CD14-positive monocyte (primary cell): ENCODE results near the gene OXCT1. TPM values are rescaled to one million over a fixed set of nuclear protein-coding genes. Genes with fewer than 3 reads are reported as not detected.

Experiments used
- DNase-seq, 3 donors: peaks; one replicate each; pipeline ENCODE4 v3.0.0-alpha.2; 2011 to 2022
- H2AFZ ChIP-seq: 2 replicates; pipeline ENCODE4 v1.6.0; 2012; ENCODE audit warnings: mild to moderate bottlenecking, low read depth, low read length, inconsistent platforms; ENCODE audit not compliant: insufficient read depth, poor library complexity, severe bottlenecking
- H3K27ac ChIP-seq, 2 donors: 1 replicate in 1 of 2; 2 replicates in 1 of 2; pipeline ENCODE4 v1.5.1; 2012 to 2013; ENCODE audit warnings: low read length in 2 of 2, control low read depth in 1 of 2, inconsistent platforms in 1 of 2, low read depth in 1 of 2, mild to moderate bottlenecking in 1 of 2
- H3K27me3 ChIP-seq, 2 donors: one replicate each; pipeline versions ENCODE4 v1.6.0 to v1.6.1; 2011 to 2013; ENCODE audit warnings: low read length in 2 of 2; ENCODE audit not compliant: control insufficient read depth in 2 of 2, insufficient read depth in 2 of 2
- H3K36me3 ChIP-seq, 2 donors: replicated peaks in 1 of 2; 1 replicate in 1 of 2; 2 replicates in 1 of 2; pipeline versions ENCODE4 v1.5.1 to v1.6.1; 2012 to 2013; ENCODE audit warnings: low read length in 2 of 2, control low read depth in 1 of 2, inconsistent platforms in 1 of 2, mild to moderate bottlenecking in 1 of 2; ENCODE audit not compliant: insufficient read depth in 2 of 2, control insufficient read depth in 1 of 2
- H3K4me1 ChIP-seq, 2 donors: 1 replicate in 1 of 2; 2 replicates in 1 of 2; pipeline versions ENCODE4 v1.5.1 to v1.6.1; 2012 to 2013; ENCODE audit warnings: low read length in 2 of 2, control low read depth in 1 of 2, inconsistent platforms in 1 of 2, mild to moderate bottlenecking in 1 of 2, moderate library complexity in 1 of 2; ENCODE audit not compliant: insufficient read depth in 2 of 2, control insufficient read depth in 1 of 2
- H3K4me2 ChIP-seq: replicated peaks from 2 replicates; pipeline ENCODE3; 2012; ENCODE audit warnings: low read length, moderate library complexity, mild to moderate bottlenecking; ENCODE audit not compliant: poor library complexity, severe bottlenecking; ENCODE audit errors: extremely low read depth
- H3K4me3 ChIP-seq, 3 experiments: fragments of 200-600 bp in 1 of 3; sonication (generic) in 1 of 3; replicated peaks in 1 of 3; 1 replicate in 2 of 3; 2 replicates in 1 of 3; pipeline ENCODE4 v1.5.1; 2011 to 2013; ENCODE audit warnings: low read length in 3 of 3, mild to moderate bottlenecking in 3 of 3, control low read depth in 2 of 3, low read depth in 2 of 3, inconsistent platforms in 1 of 3, moderate library complexity in 1 of 3
- H3K79me2 ChIP-seq: 2 replicates; pipeline ENCODE4 v1.6.0; 2012; ENCODE audit warnings: mild to moderate bottlenecking, control low read depth, inconsistent platforms, low read length, moderate library complexity; ENCODE audit not compliant: insufficient read depth
- H3K9ac ChIP-seq: 2 replicates; pipeline ENCODE4 v1.6.0; 2017; ENCODE audit warnings: low read length, mild to moderate bottlenecking; ENCODE audit not compliant: insufficient read depth, poor library complexity, severe bottlenecking
- H3K9me3 ChIP-seq, 2 donors: replicated peaks in 1 of 2; 1 replicate in 1 of 2; 2 replicates in 1 of 2; pipeline versions ENCODE4 v1.5.1 to v1.6.1; 2012 to 2013; ENCODE audit warnings: low read length in 2 of 2, control low read depth in 1 of 2; ENCODE audit not compliant: control insufficient read depth in 1 of 2, insufficient read depth in 1 of 2
- H4K20me1 ChIP-seq: 2 replicates; pipeline ENCODE4 v1.6.0; 2012; ENCODE audit warnings: mild to moderate bottlenecking, low read length, control low read depth, moderate library complexity; ENCODE audit not compliant: insufficient read depth
- H3K27ac Mint-ChIP-seq, 7 donors: one replicate each; pipeline ENCODE4 v1.8.0; 2020; ENCODE audit warnings: mild to moderate bottlenecking in 7 of 7, mixed read lengths in 7 of 7, moderate library complexity in 6 of 7, inconsistent platforms in 2 of 7
- H3K27me3 Mint-ChIP-seq, 3 donors: one replicate each; pipeline ENCODE4 v1.8.0; 2021 to 2022; ENCODE audit warnings: low read depth in 3 of 3, mild to moderate bottlenecking in 3 of 3, mixed read lengths in 3 of 3, moderate library complexity in 3 of 3, inconsistent platforms in 1 of 3
- H3K36me3 Mint-ChIP-seq, 2 donors: one replicate each; pipeline ENCODE4 v1.8.0; 2020; ENCODE audit warnings: mixed read lengths in 2 of 2, inconsistent platforms in 1 of 2, mild to moderate bottlenecking in 1 of 2
- H3K4me1 Mint-ChIP-seq: one replicate; pipeline ENCODE4 v1.8.0; 2020; ENCODE audit warnings: mild to moderate bottlenecking, mixed read lengths
- H3K4me3 Mint-ChIP-seq, 2 donors: one replicate each; pipeline ENCODE4 v1.8.0; 2020; ENCODE audit warnings: mild to moderate bottlenecking in 2 of 2, mixed read lengths in 2 of 2, moderate library complexity in 1 of 2
- H3K9me3 Mint-ChIP-seq, 7 donors: one replicate each; pipeline ENCODE4 v1.8.0; 2020 to 2022; ENCODE audit warnings: mixed read lengths in 7 of 7, mild to moderate bottlenecking in 6 of 7, moderate library complexity in 6 of 7, inconsistent platforms in 2 of 7
- WGBS: methylation state at CpG from one replicate; pipeline ENCODE4 v1.1.5; 2013; ENCODE audit warnings: missing lambda C conversion rate; ENCODE audit not compliant: insufficient coverage; 5-methylcytosine and 5-hydroxymethylcytosine counted together
- intact Hi-C, 2 donors: fragments of 100-400 bp; cut with micrococcal nuclease; formaldehyde crosslinking; loops; one replicate each; pipeline versions ENCODE4 v1.15.0 to v1.15.1; 2023
- polyA plus RNA-seq, 3 donors: library from polyadenylated mRNA; depleted of rRNA in 1 of 3; unstranded in 2 of 3; stranded (reverse) in 1 of 3; fragments of 300-500 nt in 2 of 3; fragments of >200 nt in 1 of 3; fragmentation: Illumina TruSeq in 2 of 3; gene quantifications; 1 replicate in 2 of 3; 2 replicates in 1 of 3; pipeline ENCODE4 v1.2.3, GENCODE V29; 2012 to 2021
- TF ChIP-seq, protein P1 (sequence below): fragments of 200-600 bp; IDR thresholded peaks from one replicate; pipeline ENCODE4 v1.8.0; 2022; ENCODE audit warnings: antibody characterized with exemption, mild to moderate bottlenecking

OXCT1 gene
- polyA plus RNA-seq, 3 donors, result 1.3 to 3.4 (median 1.9) TPM

DNA sequence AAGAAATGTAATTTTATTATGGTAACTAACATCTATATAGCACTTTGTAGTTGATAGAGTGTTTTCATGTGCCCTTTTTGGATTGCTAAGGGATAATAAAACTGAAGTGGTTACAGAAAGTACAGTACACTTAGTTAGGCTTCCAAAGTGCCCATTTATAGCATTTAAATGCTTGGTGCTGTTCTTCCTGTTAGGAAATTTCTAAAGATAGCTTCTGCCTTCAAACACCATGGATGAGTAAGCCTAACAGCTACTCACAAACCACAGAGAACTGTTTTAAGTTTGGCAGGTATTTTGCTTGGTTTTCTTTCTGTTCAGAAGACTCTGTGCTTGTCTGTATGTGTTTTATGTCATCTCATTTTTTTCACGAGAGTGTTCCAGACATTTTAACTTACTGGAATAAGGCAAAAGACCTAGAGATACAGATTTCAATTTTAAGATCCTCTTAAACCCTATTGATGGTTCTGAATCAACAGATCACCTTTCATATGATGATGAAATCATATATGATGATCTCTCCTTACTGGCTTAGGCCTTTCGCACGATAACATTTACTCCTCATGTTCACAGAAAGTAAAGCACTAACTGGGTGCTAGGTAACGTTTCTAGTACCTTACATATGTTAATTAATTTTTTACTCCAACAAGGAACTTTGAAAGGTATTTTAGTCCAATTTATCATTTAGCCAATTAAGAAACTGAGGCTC is 38.3 kb upstream of the OXCT1 start:
- Mint-ChIP-seq H3K36me3 (peaks cover 55 to 59% of the 10 kb centered on the region in 2 donors), H3K9me3 (peaks cover 0 to 2% (median 0%) of the 10 kb centered on the region in 7 donors), H3K4me3 (no peak overlapping the region), H3K27ac (no peak overlapping the region), H3K27me3 (no peaks in the 10 kb centered on the region), H3K4me1 (peaks cover 30% of the 10 kb centered on the region)
- Histone ChIP-seq H3K79me2 (peaks cover 39% of the 10 kb centered on the region), H3K27ac (no peak overlapping the region), H2AFZ (no peak overlapping the region), H3K36me3 (peaks cover 58 to 61% of the 10 kb centered on the region in 2 donors), H3K27me3 (no peaks in the 10 kb centered on the region), H3K9me3 (no peaks in the 10 kb centered on the region), H3K9ac (no peak overlapping the region), H3K4me1 (peaks cover 14 to 16% of the 10 kb centered on the region in 2 donors), H3K4me2 (no peak overlapping the region), H3K4me3 (no peak overlapping the region), H4K20me1 (no peaks in the 10 kb centered on the region)
- TF ChIP-seq, protein P1, sequence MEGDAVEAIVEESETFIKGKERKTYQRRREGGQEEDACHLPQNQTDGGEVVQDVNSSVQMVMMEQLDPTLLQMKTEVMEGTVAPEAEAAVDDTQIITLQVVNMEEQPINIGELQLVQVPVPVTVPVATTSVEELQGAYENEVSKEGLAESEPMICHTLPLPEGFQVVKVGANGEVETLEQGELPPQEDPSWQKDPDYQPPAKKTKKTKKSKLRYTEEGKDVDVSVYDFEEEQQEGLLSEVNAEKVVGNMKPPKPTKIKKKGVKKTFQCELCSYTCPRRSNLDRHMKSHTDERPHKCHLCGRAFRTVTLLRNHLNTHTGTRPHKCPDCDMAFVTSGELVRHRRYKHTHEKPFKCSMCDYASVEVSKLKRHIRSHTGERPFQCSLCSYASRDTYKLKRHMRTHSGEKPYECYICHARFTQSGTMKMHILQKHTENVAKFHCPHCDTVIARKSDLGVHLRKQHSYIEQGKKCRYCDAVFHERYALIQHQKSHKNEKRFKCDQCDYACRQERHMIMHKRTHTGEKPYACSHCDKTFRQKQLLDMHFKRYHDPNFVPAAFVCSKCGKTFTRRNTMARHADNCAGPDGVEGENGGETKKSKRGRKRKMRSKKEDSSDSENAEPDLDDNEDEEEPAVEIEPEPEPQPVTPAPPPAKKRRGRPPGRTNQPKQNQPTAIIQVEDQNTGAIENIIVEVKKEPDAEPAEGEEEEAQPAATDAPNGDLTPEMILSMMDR, result no peak
- intact Hi-C loops, result loop anchor here in 1 of 2 donors (5.0 to 10.0 kb wide), 2 partner anchors 1074 to 1199 kb away; partner anchors contain the start of gene RPL37
- no CpG with 5 or more reads among the region's 4 CpGs for WGBS
- DNase-seq, result no peak

DNA sequence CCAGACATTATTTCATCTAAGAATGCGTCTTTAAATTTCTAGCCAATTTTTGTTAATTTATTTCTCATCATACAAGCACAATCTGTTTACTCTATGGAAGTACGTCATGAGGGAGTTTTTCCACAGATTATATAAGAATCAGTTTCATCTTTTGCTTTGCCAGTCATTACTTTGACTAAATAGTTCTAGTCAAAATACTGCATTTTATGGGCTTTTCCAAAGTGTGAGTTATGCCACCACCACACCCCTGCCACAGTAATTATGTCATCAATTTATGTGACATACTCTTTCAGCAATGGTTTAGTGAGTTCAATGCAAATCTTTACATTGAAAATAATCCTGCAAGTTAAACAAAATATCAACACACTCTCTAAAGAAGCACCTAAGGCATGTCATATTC is 35.9 kb upstream of the OXCT1 start:
- H3K36me3 Mint-ChIP-seq, result peaks cover 36% of the 10 kb centered on the region in 2 donors
- peaks cover 33% of the 10 kb centered on the region for H3K4me1 Mint-ChIP-seq
- Histone ChIP-seq H3K27ac (no peak overlapping the region), H3K79me2 (peaks cover 39% of the 10 kb centered on the region), H3K4me2 (no peak overlapping the region), H3K27me3 (no peaks in the 10 kb centered on the region), H3K9ac (no peak overlapping the region), H3K36me3 (peaks cover 35 to 37% of the 10 kb centered on the region in 2 donors), H4K20me1 (no peaks in the 10 kb centered on the region), H2AFZ (no peak overlapping the region), H3K4me1 (peaks cover 18 to 20% of the 10 kb centered on the region in 2 donors), H3K9me3 (no peaks in the 10 kb centered on the region), H3K4me3 (no peak overlapping the region)
- H3K27ac Mint-ChIP-seq, result no peak overlapping the region
- WGBS, result no CpG with 5 or more reads among the region's 2 CpGs
- intact Hi-C loops, result loop anchor here in 1 of 2 donors (5.0 to 10.0 kb wide), 2 partner anchors 1071 to 1201 kb away; partner anchors contain the start of gene RPL37
- H3K27me3 Mint-ChIP-seq, result peaks cover 2 to 5% (median 4%) of the 10 kb centered on the region in 3 donors
- DNase-seq, result no peak
- peaks cover 0 to 2% (median 0%) of the 10 kb centered on the region in 7 donors for H3K9me3 Mint-ChIP-seq
- no peak overlapping the region for H3K4me3 Mint-ChIP-seq
- TF ChIP-seq, protein P1, result no peak
